GM19238 (cell line): Measurements from ENCODE around the gene GRIK2.

ENCODE experiments used
- DNase-seq: peaks from one replicate; pipeline ENCODE4 v3.0.0; 2011; ENCODE audit warnings: low spot score; ENCODE audit not compliant: insufficient read length

GRIK2 gene

GRCh38 chr6:101779051-101779844, 385.7 kb downstream of the GRIK2 start:
- DNase-seq = no peak

DNA sequence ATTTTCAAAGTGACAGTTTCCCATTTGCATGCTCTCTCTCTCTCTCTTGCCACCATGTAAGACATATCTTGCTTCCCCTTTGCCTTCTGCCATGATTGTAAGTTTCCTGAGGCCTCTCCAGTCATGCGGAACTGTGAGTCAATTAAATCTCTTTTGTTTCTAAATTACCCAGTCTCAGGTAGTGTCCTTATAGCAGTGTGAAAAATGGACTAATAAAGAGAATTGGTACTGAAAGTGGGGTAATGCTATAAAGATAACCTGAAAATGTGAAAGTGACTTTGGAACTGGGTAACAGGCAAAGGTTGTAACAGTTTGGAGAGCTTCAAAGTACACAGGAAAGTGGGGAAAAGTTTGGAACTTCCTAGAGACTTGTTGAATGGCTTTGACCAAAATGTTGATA, 389.8 kb downstream of the GRIK2 start:
- DNase-seq = no peak

DNA sequence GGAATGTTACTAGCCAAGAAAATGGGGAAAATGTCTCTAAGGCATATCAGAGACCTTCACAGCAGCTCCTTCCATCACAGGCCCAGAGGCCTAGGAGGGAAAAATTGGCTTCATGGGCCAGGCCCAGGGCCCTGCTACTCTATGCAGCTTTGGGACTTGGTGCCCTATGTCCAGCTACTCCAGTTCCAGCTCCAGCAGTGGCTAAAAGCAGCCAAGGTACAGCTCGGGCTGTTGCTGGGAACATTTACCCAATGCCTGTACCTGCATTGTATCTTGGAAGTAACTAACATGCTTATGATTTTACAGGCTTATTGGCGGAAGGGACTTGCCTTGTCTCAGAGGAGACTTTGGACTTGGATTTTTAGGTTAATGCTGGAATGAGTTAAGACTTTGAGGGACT, 390.6 kb downstream of the GRIK2 start:
- no peak for DNase-seq

GRCh38 chr6:101799531-101799930, 406.0 kb downstream of the GRIK2 start:
- DNase-seq = no peak

GRCh38 chr6:101800598-101800997, 407.1 kb downstream of the GRIK2 start:
- no peak for DNase-seq

- DNase-seq = no peak
Measured at GRCh38 chr6:101803136-101803535, 409.6 kb downstream of the GRIK2 start.

- no peak for DNase-seq
Measured at GRCh38 chr6:101806241-101806640, 412.7 kb downstream of the GRIK2 start.

GRCh38 chr6:101811108-101811507, 417.6 kb downstream of the GRIK2 start:
- DNase-seq = no peak

- no peak for DNase-seq
Measured at GRCh38 chr6:101816716-101817115, 423.2 kb downstream of the GRIK2 start.

GRCh38 chr6:101818051-101818450, 424.5 kb downstream of the GRIK2 start:
- no peak for DNase-seq

- DNase-seq = no peak
Measured at GRCh38 chr6:101824551-101825345, 431.2 kb downstream of the GRIK2 start.

GRCh38 chr6:101826269-101826668, 432.8 kb downstream of the GRIK2 start:
- DNase-seq = no peak

DNA sequence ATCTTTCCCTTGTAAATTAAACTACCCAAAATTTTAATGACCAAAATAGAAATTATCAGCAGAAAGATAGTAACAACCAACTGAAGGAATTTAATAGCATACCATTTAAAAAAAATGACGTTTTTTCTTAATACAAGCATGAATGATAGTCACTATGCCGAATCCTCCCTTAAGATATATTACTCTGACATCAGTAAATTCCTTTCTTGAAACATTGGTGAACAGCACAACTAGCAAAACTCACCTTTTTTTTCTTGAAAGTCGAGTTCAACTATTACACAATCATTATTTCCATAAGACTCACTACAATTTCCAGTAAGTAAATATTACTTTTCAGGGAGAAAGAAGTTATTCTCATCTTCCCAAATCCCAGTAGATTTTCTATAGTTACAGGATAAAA, 433.2 kb downstream of the GRIK2 start:
- DNase-seq = no peak

- no peak for DNase-seq
Measured at GRCh38 chr6:101830501-101831031, 437.1 kb downstream of the GRIK2 start.

GRCh38 chr6:101832371-101832770, 438.9 kb downstream of the GRIK2 start:
- DNase-seq = no peak

- DNase-seq = no peak
Measured at GRCh38 chr6:101840100-101840499, 446.6 kb downstream of the GRIK2 start.

GRCh38 chr6:101845172-101845571, 451.7 kb downstream of the GRIK2 start:
- no peak for DNase-seq

DNA sequence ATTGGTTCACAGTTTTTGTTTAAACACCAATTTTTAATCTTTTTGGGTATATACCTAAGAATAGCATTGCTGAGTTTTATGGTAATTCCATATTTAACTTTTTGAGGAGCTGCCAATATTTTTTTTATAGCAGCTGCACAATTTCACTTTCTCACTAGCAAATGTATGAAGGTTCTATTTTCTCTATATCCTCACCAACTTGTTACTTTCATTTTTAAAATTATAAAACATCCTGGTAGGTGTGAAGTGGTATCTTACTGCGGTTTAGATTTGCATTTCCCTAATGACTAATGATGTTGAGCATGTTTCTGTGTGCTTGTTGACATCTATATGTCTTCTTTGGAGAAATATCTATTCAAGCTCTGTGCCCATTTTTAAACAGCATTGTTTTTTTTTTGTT, 452.1 kb downstream of the GRIK2 start:
- DNase-seq = no peak

DNA sequence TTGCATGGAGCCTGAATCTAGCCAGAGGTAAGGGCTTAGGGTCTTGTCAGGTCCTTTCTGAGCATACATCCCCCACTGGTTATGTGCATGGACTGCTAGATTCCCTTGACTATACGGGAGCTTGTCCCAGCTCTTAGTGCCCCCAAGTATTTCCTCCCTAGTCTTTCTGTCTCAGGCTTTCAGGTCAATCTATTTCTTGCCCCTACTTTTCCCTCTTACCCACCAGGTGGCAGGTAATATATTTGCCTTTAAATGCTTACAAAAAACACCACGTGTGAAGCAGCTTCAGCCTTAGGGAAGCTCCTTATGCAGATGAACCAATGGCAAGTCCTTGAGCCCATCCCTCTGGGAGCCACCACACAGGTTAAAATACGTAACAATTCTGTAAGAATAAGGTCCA, 454.2 kb downstream of the GRIK2 start:
- DNase-seq = no peak

DNA sequence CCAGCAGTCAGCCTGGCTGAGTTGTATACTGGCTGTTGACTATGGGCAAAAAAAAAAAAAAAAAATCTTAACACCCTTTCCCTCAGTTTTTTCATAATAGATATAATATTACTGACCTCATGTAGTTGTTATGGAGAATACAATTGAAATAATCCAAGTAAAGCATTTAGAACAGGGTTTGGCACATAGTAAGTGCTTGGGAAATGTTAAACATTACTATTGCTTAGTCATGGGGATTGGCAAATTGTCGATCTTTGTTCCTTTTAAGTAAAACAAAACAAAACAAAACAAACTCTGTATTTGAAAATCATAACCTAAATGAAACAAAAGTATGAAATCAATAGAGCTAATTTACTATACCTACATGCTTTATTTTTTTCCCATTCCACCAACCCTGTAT, 458.4 kb downstream of the GRIK2 start:
- no peak for DNase-seq

- DNase-seq = no peak
Measured at GRCh38 chr6:101853231-101854085, 459.9 kb downstream of the GRIK2 start.

DNA sequence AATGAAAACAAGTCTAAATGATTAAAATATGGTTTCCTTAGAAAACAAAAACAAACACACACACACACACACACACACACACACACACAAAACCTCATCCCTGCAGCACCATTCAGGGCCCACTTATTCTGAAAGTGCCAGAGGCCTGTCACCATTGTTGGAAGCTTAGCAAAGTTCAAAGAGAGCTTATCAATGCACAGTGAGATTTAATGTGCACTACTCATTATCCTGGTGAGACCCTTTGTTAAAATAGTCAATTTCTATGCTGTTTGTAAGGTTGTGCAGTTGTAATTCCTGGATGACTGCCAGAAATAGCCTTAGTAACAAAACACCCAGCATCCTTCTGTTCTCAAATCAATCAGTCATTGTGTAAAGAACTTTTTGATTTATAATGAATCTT, 482.9 kb downstream of the GRIK2 start:
- no peak for DNase-seq
